ENCODE measurements around the gene SHQ1. TPM values are rescaled to one million over a fixed set of nuclear protein-coding genes. Genes with fewer than 3 reads are reported as not detected.

The SHQ1 gene
- total and polyA plus RNA-seq, 2 donors (not counting 3 experiments of a cell fraction or from before 2014, with no cell fraction given): 7.3 to 20.6 TPM

- DNase-seq (ENCODE audit: low read depth, low spot score): no peak
- no TSS peak for BruUV-seq (replicated peaks)
- no peak overlapping the region for H3K27ac ChIP-seq (ENCODE audit: insufficient read depth, low read depth, low read length)
- H2AFZ ChIP-seq (ENCODE audit: low read depth, low read length): no peak overlapping the region
- TF ChIP-seq POLR2AphosphoS5 (IDR thresholded peaks at IDR 0.05; ENCODE audit: insufficient read depth, low read depth, low read length) (no peak), CTCF (IDR thresholded peaks at IDR 0.05; ENCODE audit: extremely low read depth in 1 of 2, insufficient read depth in 1 of 2, low read depth in 1 of 2, low read length in 2 of 2) (no peak), FOS (IDR thresholded peaks at IDR 0.05; ENCODE audit: borderline replicate concordance, insufficient read depth, low read length) (no peak), GATA2 (IDR thresholded peaks at IDR 0.05; ENCODE audit: insufficient read depth, insufficient read length, low read depth, low read length) (no peak), MYC (IDR thresholded peaks at IDR 0.05; ENCODE audit: low read depth, low read length) (no peak), JUN (IDR thresholded peaks at IDR 0.05; ENCODE audit: borderline replicate concordance, insufficient read depth, insufficient read length, low read depth) (no peak), MAX (IDR thresholded peaks at IDR 0.05; ENCODE audit: insufficient read depth, insufficient read length) (no peak), POLR2A (IDR thresholded peaks at IDR 0.05; ENCODE audit: low read depth, low read length) (no peak), EZH2 (IDR thresholded peaks at IDR 0.05; ENCODE audit: borderline replicate concordance, low read depth, low read length, severe bottlenecking) (no peak)
- no peaks in the 10 kb centered on the region for H3K79me2 ChIP-seq (ENCODE audit: control insufficient read depth, insufficient read depth, low read length)
- ChIA-PET POLR2A (no interaction called here), CTCF (no interaction called here)
- dilution Hi-C loops (cut with MboI; ENCODE audit: extremely low pct_ligation_motif_present, low sequenced_read_pairs) (no loop called here), intact Hi-C loops (cut with micrococcal nuclease) (no loop called here)
- no peaks in the 10 kb centered on the region for H3K9me3 ChIP-seq (replicated peaks; ENCODE audit: control insufficient read depth, insufficient read depth, low read length)
- H3K36me3 ChIP-seq (ENCODE audit: control insufficient read depth in 2 of 2, extremely low read depth in 1 of 2, insufficient read depth in 2 of 2, low read length in 2 of 2): peaks cover 0 to 4% of the 10 kb centered on the region in 2 experiments
- H3K4me2 ChIP-seq (ENCODE audit: insufficient read depth, low read length): no peak overlapping the region
- FAIRE-seq: no peak
- no peaks in the 10 kb centered on the region for H3K9me1 ChIP-seq (replicated peaks; ENCODE audit: control insufficient read depth, extremely low read depth, insufficient read depth, low read length)
- H3K27me3 ChIP-seq (ENCODE audit: control insufficient read depth in 2 of 2, insufficient read depth in 2 of 2, low read length in 2 of 2): no peaks in the 10 kb centered on the region
- H3K4me1 ChIP-seq (ENCODE audit: control insufficient read depth, extremely low read depth, insufficient read depth, low read length): no peaks in the 10 kb centered on the region
- no peak overlapping the region for H3K4me3 ChIP-seq (replicated peaks in 1 of 3; ENCODE audit: insufficient read depth in 1 of 3, low read depth in 1 of 3, low read length in 3 of 3)
- no peaks in the 10 kb centered on the region for H4K20me1 ChIP-seq (replicated peaks; ENCODE audit: control insufficient read depth, extremely low read depth, insufficient read depth, low read length)
- no peak overlapping the region for H3K9ac ChIP-seq (replicated peaks; ENCODE audit: extremely low read depth, insufficient read depth, low read length)
These were observed 61.6 kb downstream of the SHQ1 start for GRCh38 chr3:72786668-72787067.

Data from endothelial cell of umbilical vein (primary cell).